Stimulated activated CD4-positive, alpha-beta T cell treated with anti-CD3 and anti-CD28 coated beads, Interleukin-4, amount 100 ng/mL, for 4 hours (primary cell): ENCODE data around the gene MRPL22.
"Not testable (repeated sequence)": the region's sequence is repeated elsewhere in the genome, so short reads cannot be mapped to it uniquely, and the experiment has no call there.

ENCODE experiments used
- DNase-seq, 2 experiments: peaks; one replicate each; pipeline ENCODE4 v3.0.0-alpha.2; 2020

Gene MRPL22

DNA sequence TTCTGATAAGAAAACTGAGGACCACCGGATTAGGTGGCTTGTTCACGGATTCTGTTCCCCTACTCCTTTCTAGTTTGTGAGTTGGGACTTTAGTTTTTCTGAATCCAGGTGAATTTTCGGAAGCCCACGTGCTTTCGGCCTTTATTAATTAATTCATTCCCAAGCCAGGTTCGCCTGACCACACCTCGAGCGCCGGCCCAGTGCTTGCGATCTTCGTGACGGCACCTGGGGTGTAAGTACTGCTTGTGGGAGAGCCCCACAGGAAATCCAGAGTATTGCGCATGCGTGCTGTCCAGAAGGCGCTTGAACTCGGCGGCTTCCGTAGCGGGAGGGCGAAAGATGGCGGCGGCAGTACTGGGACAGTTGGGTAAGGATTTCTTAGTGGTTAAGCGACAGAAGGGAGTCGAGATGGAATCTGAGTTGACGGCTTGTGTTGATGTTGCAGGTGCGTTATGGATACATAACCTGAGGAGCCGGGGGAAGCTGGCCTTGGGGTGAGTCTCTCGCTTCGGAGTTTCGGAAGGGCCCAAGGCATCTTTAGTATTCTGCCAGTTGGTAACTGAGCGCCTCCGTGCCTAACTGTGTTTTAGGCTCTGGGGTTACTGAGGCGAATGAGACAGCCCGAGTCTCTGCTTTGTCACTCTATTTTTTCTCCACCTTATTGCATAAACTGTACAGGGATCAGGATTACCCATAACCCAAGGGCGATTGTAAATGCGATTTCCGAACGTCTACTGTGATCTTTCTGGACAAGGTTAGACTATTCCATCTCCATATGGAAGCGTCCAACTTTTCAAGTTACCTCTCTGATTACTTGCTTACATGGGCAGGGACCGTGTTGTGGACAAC, at the start of gene MRPL22:
MRPL22 (plus strand) TSS at position 302 of the 849 bp plus-strand sequence; CDS start at position 340, 38 bp downstream.
- DNase-seq, result peak; percentile 90 to 93

DNA sequence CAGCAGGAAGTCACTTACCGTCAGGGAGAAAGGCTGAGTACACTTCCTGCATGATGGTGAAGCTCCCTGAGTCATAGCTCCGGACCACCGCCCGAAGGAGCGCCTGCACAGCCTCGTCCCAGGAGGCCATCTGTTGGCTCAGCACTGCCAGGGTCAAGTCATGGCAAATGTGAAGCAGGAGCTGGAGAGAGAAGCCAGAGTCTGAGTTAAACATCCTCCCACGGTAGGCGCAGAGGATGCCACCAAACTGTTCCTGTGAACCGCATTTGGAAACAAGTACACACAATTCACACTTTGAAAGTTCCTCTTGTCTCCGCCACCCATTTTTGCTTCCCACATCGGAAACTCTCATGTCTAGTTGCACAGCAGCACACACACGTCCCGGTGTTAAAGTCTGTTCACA, 48.5 kb upstream of the MRPL22 start:
- DNase-seq, result no peak

DNA sequence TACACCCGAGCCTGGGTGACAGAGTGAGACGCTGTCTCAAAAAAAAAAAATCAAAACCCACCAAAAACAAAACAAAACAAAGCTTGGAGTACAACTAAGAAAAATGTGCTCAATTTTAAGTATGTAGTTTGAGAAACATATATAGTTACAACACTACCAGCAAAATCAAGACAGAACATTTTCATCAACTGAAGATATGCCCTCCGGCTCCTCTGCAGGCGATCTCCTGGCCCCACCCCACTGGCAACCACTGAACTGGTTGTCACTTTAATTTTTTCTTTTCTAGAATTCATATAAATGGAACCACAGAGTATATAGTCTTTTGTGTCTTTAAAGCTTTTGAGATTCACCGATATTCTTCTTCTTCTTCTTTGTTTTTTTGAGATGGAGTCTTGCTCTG, 47.5 kb upstream of the MRPL22 start:
- no peak for DNase-seq

DNA sequence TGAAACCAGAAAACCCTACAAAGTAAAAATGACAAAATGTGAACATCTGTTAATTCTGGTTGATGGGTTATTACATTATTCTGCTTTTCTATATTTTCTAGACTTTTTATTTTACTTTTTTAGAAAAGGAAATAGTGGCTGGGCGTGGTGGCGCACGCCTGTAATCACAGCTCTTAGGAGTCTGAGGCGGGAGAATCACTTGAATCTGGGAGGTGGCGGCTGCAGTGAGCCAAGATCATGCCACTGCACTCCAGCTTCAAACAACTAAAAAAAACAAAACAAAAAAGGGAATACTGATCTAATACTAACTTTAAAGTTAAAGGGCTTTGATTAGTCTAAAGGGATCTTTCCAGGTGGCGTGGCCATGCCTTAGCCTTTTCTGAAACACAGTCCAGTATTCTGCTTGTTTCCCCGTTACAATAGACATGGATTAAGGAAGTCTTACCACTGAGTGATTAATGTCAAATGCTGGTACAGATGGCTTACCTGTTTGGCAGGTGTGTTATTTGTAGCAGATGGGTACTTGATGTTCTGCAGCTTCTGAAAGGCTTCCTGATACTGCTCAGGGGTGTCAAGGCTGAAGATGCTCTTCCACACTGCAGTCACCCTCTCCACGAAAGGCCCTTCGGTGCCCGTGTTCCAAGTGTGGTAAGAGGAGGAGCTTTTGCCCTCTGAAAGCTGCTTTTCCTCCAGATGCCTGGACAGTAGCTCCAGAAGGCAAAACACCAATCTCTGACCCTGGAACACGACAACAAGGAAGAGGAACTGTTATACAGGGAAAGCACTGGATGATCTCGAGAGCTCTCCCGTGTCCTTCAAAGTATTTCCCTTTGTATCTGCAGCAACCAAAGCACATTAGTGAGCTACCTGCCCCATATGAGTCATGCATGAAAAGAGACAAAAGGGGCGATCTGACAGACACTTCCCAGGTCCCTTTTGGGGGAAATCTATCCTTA, 45.0 kb upstream of the MRPL22 start:
- no peak for DNase-seq

DNA sequence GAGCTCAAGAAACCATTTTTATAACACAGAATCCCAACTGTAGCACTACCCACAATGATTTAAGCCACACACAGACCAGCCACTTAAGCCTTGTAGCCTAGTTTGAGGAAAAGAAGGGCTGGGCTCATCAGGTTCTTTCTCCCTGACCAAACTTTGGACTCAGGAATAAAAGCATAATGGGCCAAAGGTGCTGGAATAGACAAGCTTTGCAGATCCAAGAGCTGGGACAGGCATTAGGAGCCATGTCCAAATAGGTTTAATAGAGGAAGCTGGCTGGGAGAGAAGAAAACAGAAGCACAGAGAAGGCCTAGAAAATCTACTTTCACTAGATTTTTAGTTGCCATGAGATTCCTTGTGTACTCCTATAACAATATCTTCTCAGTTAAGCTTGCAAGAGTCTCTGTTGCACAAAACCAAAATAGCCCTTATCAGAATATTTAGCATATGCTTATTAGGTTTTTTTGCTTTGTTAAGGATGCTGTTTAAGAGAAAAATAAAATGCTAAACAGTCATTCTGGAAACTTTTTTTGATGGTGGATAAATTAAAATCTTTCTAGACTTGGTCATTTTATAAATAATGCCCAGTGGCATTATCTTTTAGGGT, 44.2 kb upstream of the MRPL22 start:
- DNase-seq, result no peak

DNA sequence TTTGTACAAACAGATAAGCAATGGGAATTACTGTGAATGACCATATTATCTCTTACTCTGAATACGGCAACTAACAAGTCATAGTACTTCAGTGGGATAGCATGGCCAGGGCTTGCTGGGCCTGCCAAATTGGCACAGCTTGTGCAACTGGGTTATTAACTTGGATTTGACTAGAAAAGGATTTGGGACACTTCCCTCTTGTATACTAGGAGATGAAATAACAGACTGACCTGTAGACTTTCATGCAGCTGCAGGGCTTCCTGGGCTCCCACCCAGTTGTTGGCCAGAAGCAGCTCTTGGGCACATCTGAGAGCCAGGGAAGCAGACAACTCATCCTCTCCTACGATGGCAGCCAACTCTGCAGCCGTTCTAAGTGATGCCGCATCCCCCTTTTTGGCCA, 42.7 kb upstream of the MRPL22 start:
- no peak for DNase-seq

DNA sequence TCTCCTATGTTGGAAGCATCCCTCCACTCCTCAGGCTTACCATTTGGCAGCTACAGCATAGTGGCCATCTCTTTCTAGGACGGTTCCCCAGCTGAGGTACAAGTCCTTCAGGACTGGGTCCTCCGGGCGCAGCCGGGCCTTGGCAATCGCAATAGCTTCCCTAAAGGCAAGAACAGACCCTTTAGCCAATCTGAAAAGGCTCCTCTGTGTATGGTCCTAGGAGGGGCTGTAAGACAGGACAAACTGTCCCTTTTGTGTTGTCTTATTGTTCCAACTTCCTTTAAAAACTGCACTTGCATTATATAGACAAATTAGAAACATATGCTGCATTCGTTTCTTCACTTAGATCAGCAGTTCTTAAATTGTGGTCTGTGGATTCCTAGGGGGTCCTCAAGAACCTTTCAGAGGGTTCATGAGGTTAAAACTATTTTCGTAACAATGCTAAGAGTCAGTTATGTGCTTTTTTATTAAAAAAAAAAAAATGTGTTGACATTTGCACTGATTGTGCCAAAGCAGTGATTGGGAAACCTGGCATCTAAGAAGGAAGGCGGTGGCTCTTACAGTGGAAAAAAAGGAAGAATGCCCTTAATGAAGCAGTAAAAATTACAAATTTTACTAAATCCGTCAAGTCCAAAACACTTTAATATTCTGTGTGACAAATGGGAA, 41.6 kb upstream of the MRPL22 start:
- no peak for DNase-seq

DNA sequence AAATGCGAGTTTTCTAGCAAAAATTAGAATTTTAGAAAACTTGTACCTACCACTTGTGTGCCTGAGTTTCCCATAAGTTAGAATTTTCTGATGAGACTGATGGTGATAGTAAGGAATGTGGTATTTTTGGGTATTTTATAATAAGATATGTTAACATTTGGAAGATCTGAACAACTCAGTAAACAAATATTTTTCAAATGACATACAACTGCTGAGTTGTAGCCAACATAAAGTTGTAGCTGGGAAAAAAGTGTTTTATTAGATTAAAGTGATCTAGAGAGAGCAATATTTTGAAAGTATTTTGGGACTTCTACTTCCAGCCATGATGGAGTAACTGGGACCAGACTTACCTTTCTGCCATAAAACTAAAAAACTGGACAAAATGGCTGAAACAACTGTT, 40.8 kb upstream of the MRPL22 start:
- no peak for DNase-seq

DNA sequence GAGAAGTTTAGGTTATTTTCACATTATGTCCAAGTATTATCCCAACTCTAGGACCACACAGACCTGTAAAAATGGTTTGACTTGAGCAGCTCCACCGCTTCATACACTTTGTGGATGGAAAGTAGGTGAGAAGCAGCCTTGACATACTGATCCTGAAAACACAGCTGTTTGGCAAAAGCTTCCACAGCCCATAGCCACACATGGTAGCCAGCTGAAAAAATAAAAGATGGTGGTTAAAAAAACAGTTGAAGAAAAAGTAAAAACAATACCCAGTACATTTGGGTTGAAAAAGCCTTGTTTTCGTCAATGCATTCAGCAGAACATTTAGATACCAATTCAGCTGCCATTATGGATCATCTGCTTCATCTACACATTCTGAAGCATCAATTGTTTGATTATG, 39.6 kb upstream of the MRPL22 start:
- DNase-seq, result no peak

DNA sequence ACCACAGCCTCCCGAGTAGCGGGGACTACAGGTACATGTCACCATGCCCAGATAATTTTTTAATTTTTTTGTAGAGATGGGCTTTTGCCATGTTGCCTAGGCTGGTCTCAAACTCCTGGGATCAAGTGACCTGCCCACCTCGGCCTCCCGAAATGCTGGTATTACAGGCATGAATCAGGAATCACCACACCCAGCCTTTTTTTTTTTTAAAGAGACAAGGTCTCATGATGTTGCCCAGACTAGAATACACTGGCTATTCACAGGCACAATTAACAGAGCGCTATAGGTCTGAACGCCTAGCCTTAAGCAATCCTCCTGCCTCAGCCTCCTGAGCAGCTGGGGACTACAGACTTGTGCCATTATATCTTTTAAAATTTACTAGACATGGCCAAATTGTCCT, 39.0 kb upstream of the MRPL22 start:
- DNase-seq, result no peak

DNA sequence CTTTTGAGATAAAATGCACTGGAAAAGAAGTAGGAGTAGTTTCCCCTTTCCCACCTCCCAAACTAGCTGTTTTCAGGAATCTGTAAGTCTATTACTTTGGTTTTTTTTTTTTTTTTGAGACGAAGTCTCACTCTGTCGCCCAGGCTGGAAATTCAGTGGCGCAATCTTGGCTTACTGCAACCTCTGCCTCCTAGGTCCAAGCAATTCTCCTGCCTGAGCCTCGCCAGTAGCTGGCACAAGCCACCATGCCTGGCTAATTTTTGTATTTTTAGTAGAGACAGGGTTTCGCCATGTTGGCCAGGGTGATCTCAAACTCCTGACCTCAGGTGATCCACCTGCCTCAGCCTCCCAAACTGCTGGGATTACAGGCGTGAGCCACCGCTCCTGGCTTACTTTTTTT, 35.3 kb upstream of the MRPL22 start:
- DNase-seq, result not testable (repeated sequence)

DNA sequence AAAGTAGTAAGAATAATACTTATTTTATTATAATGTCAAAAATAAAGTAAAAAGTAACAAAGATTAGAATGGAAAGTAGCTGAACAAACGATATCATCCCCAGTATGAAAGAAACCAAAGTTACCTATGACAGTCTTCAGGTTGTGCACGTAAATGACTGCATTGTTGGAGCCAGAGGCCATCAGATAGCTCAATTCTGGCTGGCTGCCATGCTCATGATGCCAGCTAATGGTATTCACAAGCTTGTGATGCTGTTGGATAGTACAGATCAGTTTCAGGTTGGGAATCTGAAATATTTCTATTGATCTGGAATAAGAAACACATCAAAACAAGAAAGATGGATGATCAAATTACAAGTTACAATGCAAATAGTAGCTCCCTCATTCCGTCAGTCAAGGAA, 24.0 kb upstream of the MRPL22 start:
- DNase-seq, result no peak

DNA sequence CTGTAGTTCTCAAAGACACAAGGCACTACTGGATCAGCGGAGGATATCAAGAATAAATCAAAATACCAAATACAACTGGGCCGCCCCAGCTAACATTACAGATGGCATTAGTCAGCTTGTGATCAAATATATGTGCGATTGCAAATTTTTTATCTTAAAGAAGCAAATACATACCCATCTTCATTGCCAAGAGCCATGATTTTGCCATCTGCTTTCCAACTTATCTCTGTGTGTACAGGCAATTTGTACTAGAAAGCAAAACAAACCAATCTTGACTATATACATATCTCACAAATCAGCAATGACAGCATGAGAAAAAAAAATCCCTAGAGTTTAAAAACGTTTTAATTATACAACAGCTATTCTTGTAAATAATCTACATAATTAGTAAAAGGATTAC, 23.1 kb upstream of the MRPL22 start:
- DNase-seq, result no peak

DNA sequence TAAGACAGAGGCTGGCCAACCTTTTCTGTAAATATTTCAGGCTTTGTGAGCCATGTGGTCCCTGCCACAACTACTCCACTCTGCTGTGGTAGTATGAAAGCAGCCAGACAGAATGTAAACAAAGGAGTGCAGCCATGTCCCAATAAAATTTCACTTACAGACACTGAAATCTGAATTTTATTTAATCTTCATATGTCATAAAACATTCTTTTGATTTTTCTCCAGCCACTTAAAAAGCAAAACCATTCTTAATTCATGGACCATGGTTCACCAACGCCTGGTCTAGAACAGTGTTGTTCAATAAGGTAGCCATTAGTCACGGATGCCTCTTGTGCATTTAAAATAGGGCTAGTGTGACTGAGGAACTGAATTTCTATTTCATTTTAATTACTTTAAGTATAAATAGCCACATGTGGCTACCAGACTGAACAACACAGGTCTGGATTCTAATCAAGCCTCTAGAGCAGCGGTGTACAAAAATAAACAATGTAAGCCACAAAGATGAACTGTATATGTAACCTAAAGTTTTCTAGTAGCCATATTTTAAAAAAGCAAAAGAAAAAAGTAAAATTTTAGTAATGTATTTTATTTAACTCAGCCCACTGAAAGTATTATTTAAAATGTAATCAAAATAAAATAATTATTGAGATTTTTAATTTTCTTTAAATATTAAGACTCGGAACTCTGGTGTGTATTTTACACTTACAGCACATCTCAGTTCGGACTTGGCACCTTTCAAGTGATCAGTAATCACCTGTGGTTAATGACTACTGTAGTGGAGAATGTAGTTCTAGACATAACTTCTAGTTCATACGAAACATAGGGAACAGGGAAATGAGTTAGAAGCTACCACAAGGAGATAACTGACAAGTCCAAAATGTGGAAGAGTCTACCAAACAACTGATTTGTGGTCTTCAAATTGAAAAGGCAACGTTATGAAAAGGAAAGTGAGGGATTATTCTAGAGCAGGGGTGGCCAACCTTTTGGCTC, 17.1 kb upstream of the MRPL22 start:
- no peak for DNase-seq

DNA sequence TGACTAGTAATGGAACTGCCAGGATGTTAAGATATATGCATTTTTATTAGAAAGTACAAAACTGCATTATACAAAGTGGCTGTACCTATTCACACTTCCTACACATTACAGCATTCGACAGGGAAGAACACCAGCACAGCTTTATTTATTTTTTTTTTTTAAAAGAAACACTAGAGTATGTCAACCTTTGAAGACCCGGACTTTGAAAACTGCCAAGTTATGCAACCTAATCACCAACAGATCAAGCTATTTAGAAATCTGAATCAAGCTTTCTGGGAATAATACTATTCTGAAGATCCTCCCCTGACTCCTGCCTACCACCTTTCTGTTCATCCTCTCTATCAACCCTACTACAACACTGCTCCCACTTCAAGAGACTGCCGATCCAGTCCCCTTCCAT, 7.3 kb upstream of the MRPL22 start:
- no peak for DNase-seq

DNA sequence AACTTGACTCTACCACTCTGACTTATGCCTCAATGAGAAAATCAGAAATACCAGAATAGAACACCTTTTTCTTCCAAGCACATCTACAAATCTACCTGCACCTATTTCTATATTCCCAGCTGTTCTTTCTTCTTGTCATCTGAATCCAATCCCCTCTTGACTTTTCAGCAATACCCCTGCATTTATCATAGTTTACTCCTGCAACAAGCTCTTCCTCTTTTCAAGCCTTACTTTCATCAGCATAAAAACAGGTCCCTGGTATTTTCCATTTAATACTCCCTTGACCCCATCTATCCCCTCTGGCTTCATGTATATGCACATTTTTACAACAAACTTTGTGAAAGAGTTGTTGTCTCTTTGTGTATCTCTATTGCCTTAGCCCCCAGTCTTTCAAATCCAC, 6.0 kb upstream of the MRPL22 start:
- no peak for DNase-seq

DNA sequence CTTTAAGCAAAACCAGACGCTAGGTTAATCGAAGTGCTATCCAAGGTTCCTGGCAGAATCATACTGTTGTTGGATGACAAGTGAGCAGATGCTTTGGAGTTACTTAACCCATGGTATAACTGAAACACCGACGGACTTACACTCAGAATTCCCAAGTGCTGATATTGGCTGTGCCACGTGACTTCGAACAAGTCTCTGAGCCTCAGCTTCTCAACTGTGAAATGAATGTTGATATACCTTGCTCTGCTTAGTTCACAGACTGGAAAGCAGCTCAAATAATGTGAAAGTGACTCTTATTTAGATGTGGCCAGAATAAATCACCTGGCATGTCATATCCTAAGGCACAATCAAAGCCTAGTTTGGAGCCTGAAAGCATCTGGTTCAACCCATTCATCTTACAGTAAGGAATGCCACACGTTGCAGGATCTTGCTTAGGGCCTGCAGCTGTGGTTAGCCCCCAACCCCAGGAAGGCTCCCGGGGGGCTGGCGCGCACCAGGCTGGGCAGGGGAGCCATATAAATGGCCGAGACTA, 3.6 kb upstream of the MRPL22 start:
- no peak for DNase-seq

DNA sequence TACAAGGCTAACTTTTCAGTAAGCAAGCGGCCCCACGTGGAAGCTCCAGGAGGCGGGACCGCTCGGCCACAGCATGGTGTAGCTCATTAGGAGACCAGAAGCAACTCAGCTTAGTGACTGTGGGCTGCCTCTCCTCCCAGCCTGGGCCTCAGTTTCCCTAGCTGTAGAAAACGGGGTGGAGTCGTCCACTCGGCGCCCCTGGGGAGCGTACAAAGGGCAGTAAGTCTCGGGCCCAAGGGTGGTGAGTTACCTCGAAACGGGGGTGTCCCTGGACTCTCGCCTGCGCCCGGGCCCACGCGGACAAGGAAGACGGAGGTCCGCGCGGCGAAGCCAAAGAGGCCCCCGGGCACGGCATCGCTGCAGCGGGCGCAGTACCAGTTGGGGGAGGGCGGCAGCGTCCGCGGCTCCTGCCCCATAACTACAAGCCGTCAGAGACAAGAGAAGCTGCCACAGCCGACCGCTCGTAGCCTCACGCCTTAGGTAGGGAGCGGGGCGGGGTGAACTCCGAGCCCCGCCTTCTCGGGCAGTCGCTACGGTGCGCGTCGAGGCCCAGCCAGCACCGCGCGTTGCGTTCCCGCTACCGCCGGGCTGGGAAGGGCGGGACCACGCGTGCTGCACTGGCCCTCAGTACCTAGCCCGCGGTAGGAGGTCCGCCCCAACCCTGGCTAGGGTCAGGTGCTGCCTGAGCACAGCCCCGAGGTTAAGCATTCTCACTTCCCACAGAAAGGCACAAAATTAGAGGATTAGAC, 3.0 kb upstream of the MRPL22 start, which contains the start of gene GEMIN5:
GEMIN5 (minus strand) TSS at position 494 of the 749 bp plus-strand sequence; CDS start at position 416, 78 bp downstream.
- peak; percentile 81 to 83 for DNase-seq

DNA sequence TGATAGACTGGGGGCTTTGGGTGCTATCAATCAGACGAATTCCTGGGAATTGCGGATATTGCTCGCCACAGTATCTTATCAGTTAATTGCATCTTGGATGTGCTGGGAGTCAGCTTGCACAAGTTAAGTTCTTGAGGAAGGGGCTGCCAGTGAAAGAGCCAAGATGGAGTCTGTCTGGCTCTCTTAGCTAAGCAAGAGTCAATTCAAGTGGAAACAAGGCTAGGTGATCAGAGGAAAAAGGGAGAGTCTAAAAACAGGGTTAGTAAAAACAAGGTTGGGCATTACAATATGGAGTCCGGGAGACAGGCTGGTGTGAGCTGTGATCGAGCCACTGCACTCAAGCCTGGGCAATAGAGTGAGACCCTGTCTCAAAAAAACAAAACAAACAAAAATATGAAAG, 1.5 kb upstream of the MRPL22 start:
- not testable (repeated sequence) for DNase-seq

DNA sequence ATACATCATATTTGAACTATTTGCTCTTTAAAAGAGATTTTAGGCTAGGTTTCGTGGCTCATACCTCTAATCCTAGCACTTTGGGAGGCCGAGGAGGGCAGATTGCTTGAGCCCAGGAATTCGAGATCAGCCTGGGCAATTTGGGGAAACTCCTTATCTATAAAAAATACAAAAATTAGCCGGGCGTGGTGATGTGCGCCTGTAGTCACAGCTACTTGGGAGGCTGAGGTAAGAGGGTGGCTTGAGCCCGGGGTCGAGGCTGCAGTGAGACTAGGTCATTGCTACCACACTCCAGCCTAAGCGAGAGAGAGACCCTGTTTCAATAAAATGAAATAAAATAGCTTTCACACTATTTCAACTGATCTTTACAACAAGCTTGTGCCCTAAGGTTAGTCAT, 500 bp upstream of the MRPL22 start:
- DNase-seq, result peak in 1 of 2 experiments; percentile 1
